IMR-90 (cell line): ENCODE results near the gene TARS3. TPM values are rescaled to one million over a fixed set of nuclear protein-coding genes. Genes with fewer than 3 reads are reported as not detected.

Experiments
- ATAC-seq: fragments of 200-7000 bp; cut with Tn5 transposase; 2 replicates; pipeline ENCODE4 v1.9.1; 2020; ENCODE audit warnings: low read depth, mild to moderate bottlenecking, moderate library complexity
- BruUV-seq: library from RNA; stranded (reverse); fragments of 400-500 nt; replicated peaks from 2 replicates; lab custom pipeline; 2021; lab: Mats Ljungman, UMichigan
- CTCF ChIA-PET: fragments of 300-600 bp; formaldehyde crosslinking; extraction: SDS; loops from one replicate; lab custom pipeline; 2021; ENCODE audit warnings: antibody characterized with exemption; lab: Yijun Ruan, JAX
- POLR2A ChIA-PET: fragments of 300-600 bp; sonication (Branson Sonifier 250); formaldehyde crosslinking; loops from one replicate; lab custom pipeline; 2022; ENCODE audit warnings: antibody characterized with exemption; ENCODE audit not compliant: unreplicated experiment; lab: Charles Lee
- DNase-seq: peaks from one replicate; pipeline ENCODE4 v3.0.0; 2013
- H2AFZ ChIP-seq: replicated peaks from 2 replicates; pipeline ENCODE3; 2013; ENCODE audit warnings: low read length, mild to moderate bottlenecking; ENCODE audit not compliant: poor library complexity
- H2AK5ac ChIP-seq: 2 replicates; pipeline ENCODE4 v1.6.1; 2013; ENCODE audit warnings: low read depth, low read length, inconsistent platforms
- H2AK9ac ChIP-seq: replicated peaks from 2 replicates; pipeline ENCODE3; 2013; ENCODE audit warnings: mild to moderate bottlenecking, low read depth, low read length, moderate library complexity; ENCODE audit not compliant: poor library complexity
- H2BK120ac ChIP-seq: 2 replicates; pipeline ENCODE4 v1.6.1; 2013; ENCODE audit warnings: low read depth, low read length, inconsistent platforms
- H2BK15ac ChIP-seq: 3 replicates; pipeline ENCODE4 v1.6.1; 2013; ENCODE audit warnings: low read depth, low read length, inconsistent platforms
- H2BK20ac ChIP-seq: 2 replicates; pipeline ENCODE4 v1.6.1; 2013; ENCODE audit warnings: low read depth, mild to moderate bottlenecking, inconsistent platforms, low read length, moderate library complexity
- H2BK5ac ChIP-seq: 2 replicates; pipeline ENCODE4 v1.6.1; 2013; ENCODE audit warnings: mild to moderate bottlenecking, low read depth, low read length, inconsistent platforms; ENCODE audit not compliant: poor library complexity, severe bottlenecking
- H3K14ac ChIP-seq: replicated peaks from 2 replicates; pipeline ENCODE4 v1.6.1; 2013; ENCODE audit warnings: low read depth, low read length, inconsistent platforms
- H3K18ac ChIP-seq: 2 replicates; pipeline ENCODE4 v1.6.1; 2013; ENCODE audit warnings: low read depth, low read length, control low read depth
- H3K23ac ChIP-seq: 2 replicates; pipeline ENCODE4 v1.6.1; 2013; ENCODE audit warnings: low read depth, low read length, inconsistent platforms
- H3K27ac ChIP-seq: 2 replicates; pipeline ENCODE4 v1.5.1; 2013; ENCODE audit warnings: mild to moderate bottlenecking, control low read depth, low read length; ENCODE audit not compliant: insufficient read depth
- H3K27me3 ChIP-seq: 2 replicates; pipeline ENCODE4 v1.6.1; 2013; ENCODE audit warnings: low read length; ENCODE audit not compliant: control insufficient read depth, insufficient read depth
- H3K36me3 ChIP-seq: 2 replicates; pipeline ENCODE4 v1.6.1; 2013; ENCODE audit warnings: low read length, mixed read lengths; ENCODE audit not compliant: control insufficient read depth, insufficient read depth
- H3K4ac ChIP-seq: 2 replicates; pipeline ENCODE4 v1.6.1; 2013; ENCODE audit warnings: low read depth, low read length, inconsistent platforms
- H3K4me1 ChIP-seq: 2 replicates; pipeline ENCODE4 v1.6.1; 2013; ENCODE audit warnings: low read length, mixed read lengths; ENCODE audit not compliant: control insufficient read depth, insufficient read depth
- H3K4me2 ChIP-seq: 2 replicates; pipeline ENCODE4 v1.6.1; 2013; ENCODE audit warnings: low read depth, mild to moderate bottlenecking, control low read depth, low read length, moderate library complexity
- H3K4me3 ChIP-seq: 2 replicates; pipeline ENCODE4 v1.5.1; 2013; ENCODE audit warnings: low read depth, mild to moderate bottlenecking, control low read depth, low read length, moderate library complexity; ENCODE audit not compliant: insufficient read depth
- H3K56ac ChIP-seq: 2 replicates; pipeline ENCODE4 v1.6.1; 2013; ENCODE audit warnings: low read length, inconsistent platforms; ENCODE audit not compliant: insufficient read depth; ENCODE audit errors: extremely low read depth
- H3K79me1 ChIP-seq, 2 experiments: 2 replicates each; pipeline ENCODE4 v1.6.1; 2013; ENCODE audit warnings: low read length in 2 of 2, inconsistent platforms in 1 of 2, low read depth in 1 of 2
- H3K9ac ChIP-seq: 2 replicates; pipeline ENCODE4 v1.6.1; 2013; ENCODE audit warnings: low read depth, low read length, control low read depth
- H3K9me1 ChIP-seq: 2 replicates; pipeline ENCODE4 v1.6.1; 2013; ENCODE audit warnings: low read length, inconsistent platforms; ENCODE audit not compliant: insufficient read depth
- H3K9me3 ChIP-seq: 2 replicates; pipeline ENCODE4 v1.6.1; 2013; ENCODE audit warnings: low read length; ENCODE audit not compliant: control insufficient read depth, insufficient read depth
- H4K20me1 ChIP-seq: 2 replicates; pipeline ENCODE4 v1.6.1; 2013; ENCODE audit warnings: low read length, inconsistent platforms; ENCODE audit not compliant: insufficient read depth
- H4K5ac ChIP-seq: 2 replicates; pipeline ENCODE4 v1.6.1; 2013; ENCODE audit warnings: mild to moderate bottlenecking, low read depth, low read length, control low read depth
- H4K8ac ChIP-seq, 2 experiments: 2 replicates each; pipeline ENCODE4 v1.6.1; 2013; ENCODE audit warnings: low read depth in 2 of 2, low read length in 2 of 2, control low read depth in 1 of 2, inconsistent platforms in 1 of 2
- H4K91ac ChIP-seq: 2 replicates; pipeline ENCODE4 v1.6.1; 2013; ENCODE audit warnings: low read depth, low read length, inconsistent platforms; ENCODE audit not compliant: insufficient read depth
- BHLHE40 ChIP-seq: fragments of 150-350 bp; IDR thresholded peaks from 2 replicates; pipeline ENCODE4 v1.6.1; 2016; ENCODE audit warnings: mild to moderate bottlenecking, low read depth, low read length
- CEBPB ChIP-seq: IDR thresholded peaks from 2 replicates; pipeline ENCODE4 v1.6.1; 2012; ENCODE audit warnings: low read depth, low read length, improper control_type of control experiment
- CHD1 ChIP-seq: IDR thresholded peaks from 2 replicates; pipeline ENCODE4 v1.6.1; 2012; ENCODE audit warnings: low read depth, low read length, improper control_type of control experiment
- FOS ChIP-seq: fragments of 150-350 bp; IDR thresholded peaks from 2 replicates; pipeline ENCODE4 v1.6.1; 2016; ENCODE audit warnings: low read depth, low read length
- MAFK ChIP-seq: IDR thresholded peaks from 2 replicates; pipeline ENCODE4 v1.6.1; 2012; ENCODE audit warnings: low read depth, low read length, improper control_type of control experiment
- MAZ ChIP-seq: IDR thresholded peaks from 2 replicates; pipeline ENCODE4 v1.6.1; 2012; ENCODE audit warnings: low read depth, mild to moderate bottlenecking, low read length, improper control_type of control experiment, moderate library complexity, borderline replicate concordance
- MXI1 ChIP-seq: IDR thresholded peaks from 2 replicates; pipeline ENCODE4 v1.6.1; 2012; ENCODE audit warnings: low read depth, mild to moderate bottlenecking, low read length, moderate library complexity, borderline replicate concordance
- NFE2L2 ChIP-seq: fragments of 150-350 bp; IDR thresholded peaks from 2 replicates; pipeline ENCODE4 v1.6.1; 2016; ENCODE audit warnings: low read depth, mild to moderate bottlenecking, low read length
- POLR2A ChIP-seq: IDR thresholded peaks from 2 replicates; pipeline ENCODE4 v1.6.1; 2012; ENCODE audit warnings: mild to moderate bottlenecking, low read depth, low read length
- RAD21 ChIP-seq: IDR thresholded peaks from 2 replicates; pipeline ENCODE4 v1.6.1; 2012; ENCODE audit warnings: low read length, improper control_type of control experiment
- RCOR1 ChIP-seq: IDR thresholded peaks from 2 replicates; pipeline ENCODE4 v1.6.1; 2012; ENCODE audit warnings: mild to moderate bottlenecking, low read length, improper control_type of control experiment; ENCODE audit not compliant: insufficient replicate concordance
- RFX5 ChIP-seq: IDR thresholded peaks from 2 replicates; pipeline ENCODE4 v1.8.0; 2012; ENCODE audit warnings: low read depth, mild to moderate bottlenecking, low read length, moderate library complexity
- SMC3 ChIP-seq: fragments of 150-350 bp; IDR thresholded peaks from 2 replicates; pipeline ENCODE4 v1.6.1; 2016; ENCODE audit warnings: low read depth, mild to moderate bottlenecking, antibody characterized with exemption, low read length, moderate library complexity
- WGBS, 2 experiments: methylation state at CpG; one replicate each; pipeline versions ENCODE4 v1.1.5 to v1.1.7; 2013; ENCODE audit warnings: missing lambda C conversion rate in 2 of 2; ENCODE audit not compliant: insufficient read length in 1 of 2; ENCODE audit errors: extremely low coverage in 2 of 2; 5-methylcytosine and 5-hydroxymethylcytosine counted together
- dilution Hi-C: fragments of 300-500 bp; cut with HindIII; formaldehyde crosslinking; loops from one replicate; pipeline ENCODE4 v1.14.3; 2018; ENCODE audit warnings: low sequenced_read_pairs; ENCODE audit not compliant: unreplicated experiment
- in situ Hi-C: fragments of 300-500 bp; cut with MboI; formaldehyde crosslinking; loops from 3 replicates; pipeline ENCODE4 v1.14.3; 2019; ENCODE audit warnings: low sequenced_read_pairs, inconsistent platforms, mixed read lengths
- intact Hi-C: fragments of 100-400 bp; cut with micrococcal nuclease; formaldehyde crosslinking; loops from 2 replicates; pipeline ENCODE4 v1.10.0; 2022
- polyA plus RNA-seq, 3 experiments: library from polyadenylated mRNA; depleted of rRNA; stranded (reverse); fragments of >200 nt; gene quantifications; 2 replicates each; pipeline ENCODE4 v1.2.3, GENCODE V29; 2012; ENCODE audit warnings: low replicate concordance in 1 of 3
- total RNA-seq: library from RNA; depleted of rRNA; stranded (reverse); fragments of >200 nt; gene quantifications from 2 replicates; pipeline ENCODE4 v1.2.3, GENCODE V29; 2012
- TF ChIP-seq, protein P1 (sequence below): fragments of 150-350 bp; IDR thresholded peaks from 2 replicates; pipeline ENCODE4 v1.6.1; 2017; ENCODE audit warnings: mild to moderate bottlenecking, antibody characterized with exemption, low read length, low read depth
- TF ChIP-seq, protein P2 (sequence below): fragments of 150-350 bp; IDR thresholded peaks from 2 replicates; pipeline ENCODE4 v1.6.1; 2016; ENCODE audit warnings: low read depth, mild to moderate bottlenecking, low read length, moderate library complexity, borderline replicate concordance
- TF ChIP-seq, protein P3 (sequence below): conservative IDR thresholded peaks from 2 replicates; pipeline ENCODE4 v1.5.1; 2012; ENCODE audit warnings: mild to moderate bottlenecking, low read depth, low read length, improper control_type of control experiment

Gene TARS3
- total and polyA plus RNA-seq, 2 of the 4 experiments (the other 2 are of a cell fraction), result 3.4 to 9.3 TPM

DNA sequence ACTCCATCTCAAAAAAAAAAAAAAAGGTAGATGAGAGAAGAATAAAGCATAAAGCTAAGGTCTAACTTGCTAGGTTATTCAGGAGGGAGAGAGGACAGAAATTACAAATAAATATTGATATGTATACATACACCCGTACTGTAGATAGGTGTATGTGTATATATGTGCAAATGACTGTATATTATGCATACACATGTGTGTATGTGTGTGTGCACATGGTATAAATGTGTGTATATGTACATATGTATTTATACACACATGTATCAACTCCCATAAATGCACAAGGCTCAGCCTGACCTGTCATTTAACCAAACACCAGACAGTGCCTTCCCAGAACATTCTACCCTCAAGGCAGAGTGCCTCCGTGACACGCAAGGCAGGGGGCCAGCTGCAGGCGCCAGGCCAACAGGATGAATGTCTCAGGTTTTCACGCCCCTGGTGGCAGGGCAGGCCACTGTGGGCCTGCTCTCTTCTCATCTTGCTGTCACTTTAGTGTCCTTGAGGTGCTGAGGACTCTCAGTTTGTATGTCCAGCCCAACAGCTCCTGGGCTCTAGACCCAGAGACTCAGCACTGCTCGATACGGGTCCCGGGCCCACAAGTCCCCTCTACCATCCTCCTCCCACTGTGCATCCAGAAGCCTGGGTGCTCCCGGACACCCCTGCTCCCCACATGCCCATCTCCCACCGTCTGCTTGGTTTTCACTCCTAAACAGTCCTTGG is 112.5 kb downstream of the TARS3 start:
- no peak overlapping the region for H4K91ac ChIP-seq
- H3K27me3 ChIP-seq, result peaks cover 9% of the 10 kb centered on the region
- no peak overlapping the region for H2AK5ac ChIP-seq
- no peak overlapping the region for H3K23ac ChIP-seq
- dilution Hi-C loops, result no loop called here
- intact Hi-C loops, result no loop called here
- no peak for TF ChIP-seq CEBPB
- no peak for TF ChIP-seq FOS
- no peak for TF ChIP-seq MXI1
- TF ChIP-seq RCOR1, result no peak
- TF ChIP-seq, protein P1, sequence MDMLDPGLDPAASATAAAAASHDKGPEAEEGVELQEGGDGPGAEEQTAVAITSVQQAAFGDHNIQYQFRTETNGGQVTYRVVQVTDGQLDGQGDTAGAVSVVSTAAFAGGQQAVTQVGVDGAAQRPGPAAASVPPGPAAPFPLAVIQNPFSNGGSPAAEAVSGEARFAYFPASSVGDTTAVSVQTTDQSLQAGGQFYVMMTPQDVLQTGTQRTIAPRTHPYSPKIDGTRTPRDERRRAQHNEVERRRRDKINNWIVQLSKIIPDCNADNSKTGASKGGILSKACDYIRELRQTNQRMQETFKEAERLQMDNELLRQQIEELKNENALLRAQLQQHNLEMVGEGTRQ, result no peak
- no peak for TF ChIP-seq CHD1
- TF ChIP-seq BHLHE40, result no peak
- TF ChIP-seq NFE2L2, result no peak
- TF ChIP-seq MAZ, result no peak
- TF ChIP-seq MAFK, result no peak
- TF ChIP-seq RFX5, result no peak
- TF ChIP-seq, protein P2, sequence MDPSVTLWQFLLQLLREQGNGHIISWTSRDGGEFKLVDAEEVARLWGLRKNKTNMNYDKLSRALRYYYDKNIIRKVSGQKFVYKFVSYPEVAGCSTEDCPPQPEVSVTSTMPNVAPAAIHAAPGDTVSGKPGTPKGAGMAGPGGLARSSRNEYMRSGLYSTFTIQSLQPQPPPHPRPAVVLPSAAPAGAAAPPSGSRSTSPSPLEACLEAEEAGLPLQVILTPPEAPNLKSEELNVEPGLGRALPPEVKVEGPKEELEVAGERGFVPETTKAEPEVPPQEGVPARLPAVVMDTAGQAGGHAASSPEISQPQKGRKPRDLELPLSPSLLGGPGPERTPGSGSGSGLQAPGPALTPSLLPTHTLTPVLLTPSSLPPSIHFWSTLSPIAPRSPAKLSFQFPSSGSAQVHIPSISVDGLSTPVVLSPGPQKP, result no peak
- no peak for TF ChIP-seq SMC3
- TF ChIP-seq, protein P3, sequence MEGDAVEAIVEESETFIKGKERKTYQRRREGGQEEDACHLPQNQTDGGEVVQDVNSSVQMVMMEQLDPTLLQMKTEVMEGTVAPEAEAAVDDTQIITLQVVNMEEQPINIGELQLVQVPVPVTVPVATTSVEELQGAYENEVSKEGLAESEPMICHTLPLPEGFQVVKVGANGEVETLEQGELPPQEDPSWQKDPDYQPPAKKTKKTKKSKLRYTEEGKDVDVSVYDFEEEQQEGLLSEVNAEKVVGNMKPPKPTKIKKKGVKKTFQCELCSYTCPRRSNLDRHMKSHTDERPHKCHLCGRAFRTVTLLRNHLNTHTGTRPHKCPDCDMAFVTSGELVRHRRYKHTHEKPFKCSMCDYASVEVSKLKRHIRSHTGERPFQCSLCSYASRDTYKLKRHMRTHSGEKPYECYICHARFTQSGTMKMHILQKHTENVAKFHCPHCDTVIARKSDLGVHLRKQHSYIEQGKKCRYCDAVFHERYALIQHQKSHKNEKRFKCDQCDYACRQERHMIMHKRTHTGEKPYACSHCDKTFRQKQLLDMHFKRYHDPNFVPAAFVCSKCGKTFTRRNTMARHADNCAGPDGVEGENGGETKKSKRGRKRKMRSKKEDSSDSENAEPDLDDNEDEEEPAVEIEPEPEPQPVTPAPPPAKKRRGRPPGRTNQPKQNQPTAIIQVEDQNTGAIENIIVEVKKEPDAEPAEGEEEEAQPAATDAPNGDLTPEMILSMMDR, result no peak
- TF ChIP-seq POLR2A, result no peak
- no peak for TF ChIP-seq RAD21
- H3K14ac ChIP-seq, result no peak overlapping the region
- H3K56ac ChIP-seq, result no peak overlapping the region
- ChIA-PET POLR2A (no interaction called here), CTCF (interaction anchor here (0.6 kb wide), 1 partner anchor 16 kb away, joined by 3 read pairs; no protein-coding TSS in a partner anchor)
- 0 out of 2 replicates have a peak, but pooled peaks cover 2% of the 10 kb centered on the region for H3K9me1 ChIP-seq
- no peak overlapping the region for H2BK15ac ChIP-seq
- WGBS, 2 experiments, result 73% methylated on average over 3 of the region's 10 CpGs; no CpG with 5 or more reads in 1 of the 2 experiments
- DNase-seq (no peak), ATAC-seq (no peak)
- H3K9me3 ChIP-seq, result no peaks in the 10 kb centered on the region
- no peak overlapping the region for H2AFZ ChIP-seq
- no peaks in the 10 kb centered on the region for H3K79me1 ChIP-seq
- BruUV-seq, result no TSS peak
- H3K4me2 ChIP-seq, result no peak overlapping the region
- H3K4me1 ChIP-seq, result no peaks in the 10 kb centered on the region; the same call in 1 of the 2 replicates
- H3K9ac ChIP-seq, result no peak overlapping the region
- H3K4me3 ChIP-seq, result no peak overlapping the region
- no peak overlapping the region for H2BK5ac ChIP-seq
- H3K36me3 ChIP-seq, result no peaks in the 10 kb centered on the region
- H3K18ac ChIP-seq, result no peak overlapping the region
- H4K20me1 ChIP-seq, result no peaks in the 10 kb centered on the region
- in situ Hi-C loops, result no loop called here
- H4K8ac ChIP-seq, result no peak overlapping the region
- H2BK20ac ChIP-seq, result no peak overlapping the region
- no peak overlapping the region for H2AK9ac ChIP-seq
- no peak overlapping the region for H2BK120ac ChIP-seq
- no peak overlapping the region for H3K4ac ChIP-seq
- no peak overlapping the region for H3K27ac ChIP-seq
- no peak overlapping the region for H4K5ac ChIP-seq
